ENCODE data around the gene DUSP22.

Gene DUSP22

GRCh38 chr6:340991-341827, 48.9 kb downstream of the DUSP22 start:
- ATAC-seq, result no peak

- no peak for ATAC-seq
Observed at GRCh38 chr6:341914-342831, 49.9 kb downstream of the DUSP22 start.

- ATAC-seq, result no peak
Observed at GRCh38 chr6:342832-343179, 50.5 kb downstream of the DUSP22 start.

GRCh38 chr6:343226-343935, 51.1 kb downstream of the DUSP22 start:
- ATAC-seq, result no peak

- no peak for ATAC-seq
Observed at GRCh38 chr6:343960-344815, 51.9 kb downstream of the DUSP22 start.

- ATAC-seq, result no peak
Observed at GRCh38 chr6:344816-345340, 52.6 kb downstream of the DUSP22 start.

- ATAC-seq, result no peak
Observed at GRCh38 chr6:345747-346385, 53.6 kb downstream of the DUSP22 start.

- ATAC-seq, result no peak
Observed at GRCh38 chr6:346386-347030, 54.2 kb downstream of the DUSP22 start.

GRCh38 chr6:347232-347631, 54.9 kb downstream of the DUSP22 start:
- no peak for ATAC-seq

- ATAC-seq, result no peak
Observed at GRCh38 chr6:347951-348859, 55.9 kb downstream of the DUSP22 start.

- no peak for ATAC-seq
Observed at GRCh38 chr6:348860-349396, 56.6 kb downstream of the DUSP22 start.

- no peak for ATAC-seq
Observed at GRCh38 chr6:349491-349921, 57.2 kb downstream of the DUSP22 start.

GRCh38 chr6:350371-350770, 58.1 kb downstream of the DUSP22 start:
- no peak for ATAC-seq

- no peak for ATAC-seq
Observed at GRCh38 chr6:351011-351866, 59.0 kb downstream of the DUSP22 start.

- no peak for ATAC-seq
Observed at GRCh38 chr6:351867-352289, 59.6 kb downstream of the DUSP22 start.

GRCh38 chr6:352474-352873, 60.2 kb downstream of the DUSP22 start:
- ATAC-seq, result no peak

- ATAC-seq, result no peak
Observed at GRCh38 chr6:352896-353470, 60.7 kb downstream of the DUSP22 start.

Measured in activated CD4-positive, CD25-positive, alpha-beta regulatory T cell treated with anti-CD3 and anti-CD28 coated beads, Interleukin-2, amount 50 U/mL, for 24 hours (primary cell).